Measurements from ENCODE around the gene GRM7.

The GRM7 gene

GRCh38 chr3:6962801-6963200 is 101.9 kb downstream of the GRM7 start:
- Histone ChIP-seq H3K4me1 (ENCODE audit: control insufficient read depth, insufficient read depth, low read length, poor library complexity, severe bottlenecking) (no peaks in the 10 kb centered on the region), H3K27me3 (replicated peaks; ENCODE audit: control insufficient read depth, insufficient read depth, low read length, poor library complexity, severe bottlenecking) (no peaks in the 10 kb centered on the region), H3K27ac (ENCODE audit: insufficient read depth, low read length, poor library complexity, severe bottlenecking) (no peak overlapping the region), H3K4me3 (ENCODE audit: insufficient read depth, low read depth, low read length, poor library complexity, severe bottlenecking) (no peak overlapping the region), H3K36me3 (ENCODE audit: control insufficient read depth, insufficient read depth, low read length) (no peaks in the 10 kb centered on the region), H3K9me3 (ENCODE audit: control insufficient read depth, low read length) (no peaks in the 10 kb centered on the region)
- DNase-seq = no peak

GRCh38 chr3:6965881-6966280 is 105.0 kb downstream of the GRM7 start:
- Histone ChIP-seq H3K4me3 (ENCODE audit: insufficient read depth, low read depth, low read length, poor library complexity, severe bottlenecking) (no peak overlapping the region), H3K36me3 (ENCODE audit: control insufficient read depth, insufficient read depth, low read length) (no peaks in the 10 kb centered on the region), H3K27me3 (replicated peaks; ENCODE audit: control insufficient read depth, insufficient read depth, low read length, poor library complexity, severe bottlenecking) (no peaks in the 10 kb centered on the region), H3K4me1 (ENCODE audit: control insufficient read depth, insufficient read depth, low read length, poor library complexity, severe bottlenecking) (no peaks in the 10 kb centered on the region), H3K9me3 (ENCODE audit: control insufficient read depth, low read length) (no peaks in the 10 kb centered on the region), H3K27ac (ENCODE audit: insufficient read depth, low read length, poor library complexity, severe bottlenecking) (no peak overlapping the region)
- DNase-seq = no peak

GRCh38 chr3:6971933-6972332 is 111.0 kb downstream of the GRM7 start:
- DNase-seq = no peak
- H3K4me3 ChIP-seq (ENCODE audit: insufficient read depth, low read depth, low read length, poor library complexity, severe bottlenecking) = no peak overlapping the region
- H3K27me3 ChIP-seq (replicated peaks; ENCODE audit: control insufficient read depth, insufficient read depth, low read length, poor library complexity, severe bottlenecking) = no peaks in the 10 kb centered on the region
- no peaks in the 10 kb centered on the region for H3K4me1 ChIP-seq (ENCODE audit: control insufficient read depth, insufficient read depth, low read length, poor library complexity, severe bottlenecking)
- no peaks in the 10 kb centered on the region for H3K9me3 ChIP-seq (ENCODE audit: control insufficient read depth, low read length)
- H3K36me3 ChIP-seq (ENCODE audit: control insufficient read depth, insufficient read depth, low read length) = no peaks in the 10 kb centered on the region
- no peak overlapping the region for H3K27ac ChIP-seq (ENCODE audit: insufficient read depth, low read length, poor library complexity, severe bottlenecking)

- no peak for DNase-seq
- Histone ChIP-seq H3K4me1 (ENCODE audit: control insufficient read depth, insufficient read depth, low read length, poor library complexity, severe bottlenecking) (no peaks in the 10 kb centered on the region), H3K36me3 (ENCODE audit: control insufficient read depth, insufficient read depth, low read length) (no peaks in the 10 kb centered on the region), H3K27me3 (replicated peaks; ENCODE audit: control insufficient read depth, insufficient read depth, low read length, poor library complexity, severe bottlenecking) (no peaks in the 10 kb centered on the region), H3K9me3 (ENCODE audit: control insufficient read depth, low read length) (no peaks in the 10 kb centered on the region), H3K4me3 (ENCODE audit: insufficient read depth, low read depth, low read length, poor library complexity, severe bottlenecking) (no peak overlapping the region), H3K27ac (ENCODE audit: insufficient read depth, low read length, poor library complexity, severe bottlenecking) (no peak overlapping the region)
Observed at GRCh38 chr3:6985848-6986247, 124.9 kb downstream of the GRM7 start.

- H3K27ac ChIP-seq (ENCODE audit: insufficient read depth, low read length, poor library complexity, severe bottlenecking) = no peak overlapping the region
- no peak overlapping the region for H3K4me3 ChIP-seq (ENCODE audit: insufficient read depth, low read depth, low read length, poor library complexity, severe bottlenecking)
- no peaks in the 10 kb centered on the region for H3K27me3 ChIP-seq (replicated peaks; ENCODE audit: control insufficient read depth, insufficient read depth, low read length, poor library complexity, severe bottlenecking)
- no peaks in the 10 kb centered on the region for H3K36me3 ChIP-seq (ENCODE audit: control insufficient read depth, insufficient read depth, low read length)
- no peak for DNase-seq
- no peaks in the 10 kb centered on the region for H3K4me1 ChIP-seq (ENCODE audit: control insufficient read depth, insufficient read depth, low read length, poor library complexity, severe bottlenecking)
- H3K9me3 ChIP-seq (ENCODE audit: control insufficient read depth, low read length) = no peaks in the 10 kb centered on the region
Observed at GRCh38 chr3:6989608-6990291, 128.8 kb downstream of the GRM7 start.

GRCh38 chr3:6994081-6994668 is 133.3 kb downstream of the GRM7 start:
- no peaks in the 10 kb centered on the region for H3K4me1 ChIP-seq (ENCODE audit: control insufficient read depth, insufficient read depth, low read length, poor library complexity, severe bottlenecking)
- no peaks in the 10 kb centered on the region for H3K36me3 ChIP-seq (ENCODE audit: control insufficient read depth, insufficient read depth, low read length)
- no peaks in the 10 kb centered on the region for H3K27me3 ChIP-seq (replicated peaks; ENCODE audit: control insufficient read depth, insufficient read depth, low read length, poor library complexity, severe bottlenecking)
- DNase-seq = no peak
- no peaks in the 10 kb centered on the region for H3K9me3 ChIP-seq (ENCODE audit: control insufficient read depth, low read length)
- no peak overlapping the region for H3K4me3 ChIP-seq (ENCODE audit: insufficient read depth, low read depth, low read length, poor library complexity, severe bottlenecking)
- H3K27ac ChIP-seq (ENCODE audit: insufficient read depth, low read length, poor library complexity, severe bottlenecking) = no peak overlapping the region

GRCh38 chr3:7000501-7000900 is 139.6 kb downstream of the GRM7 start:
- no peaks in the 10 kb centered on the region for H3K4me1 ChIP-seq (ENCODE audit: control insufficient read depth, insufficient read depth, low read length, poor library complexity, severe bottlenecking)
- H3K36me3 ChIP-seq (ENCODE audit: control insufficient read depth, insufficient read depth, low read length) = no peaks in the 10 kb centered on the region
- H3K27me3 ChIP-seq (replicated peaks; ENCODE audit: control insufficient read depth, insufficient read depth, low read length, poor library complexity, severe bottlenecking) = no peaks in the 10 kb centered on the region
- H3K4me3 ChIP-seq (ENCODE audit: insufficient read depth, low read depth, low read length, poor library complexity, severe bottlenecking) = no peak overlapping the region
- no peak for DNase-seq
- H3K9me3 ChIP-seq (ENCODE audit: control insufficient read depth, low read length) = no peaks in the 10 kb centered on the region
- no peak overlapping the region for H3K27ac ChIP-seq (ENCODE audit: insufficient read depth, low read length, poor library complexity, severe bottlenecking)

- H3K27ac ChIP-seq (ENCODE audit: insufficient read depth, low read length, poor library complexity, severe bottlenecking) = no peak overlapping the region
- H3K4me3 ChIP-seq (ENCODE audit: insufficient read depth, low read depth, low read length, poor library complexity, severe bottlenecking) = no peak overlapping the region
- H3K27me3 ChIP-seq (replicated peaks; ENCODE audit: control insufficient read depth, insufficient read depth, low read length, poor library complexity, severe bottlenecking) = no peaks in the 10 kb centered on the region
Observed at GRCh38 chr3:7001370-7001769, 140.5 kb downstream of the GRM7 start.

GRCh38 chr3:7015683-7016440 is 154.9 kb downstream of the GRM7 start:
- no peak for DNase-seq
- no peaks in the 10 kb centered on the region for H3K4me1 ChIP-seq (ENCODE audit: control insufficient read depth, insufficient read depth, low read length, poor library complexity, severe bottlenecking)
- no peaks in the 10 kb centered on the region for H3K9me3 ChIP-seq (ENCODE audit: control insufficient read depth, low read length)
- H3K4me3 ChIP-seq (ENCODE audit: insufficient read depth, low read depth, low read length, poor library complexity, severe bottlenecking) = no peak overlapping the region
- no peaks in the 10 kb centered on the region for H3K36me3 ChIP-seq (ENCODE audit: control insufficient read depth, insufficient read depth, low read length)
- no peak overlapping the region for H3K27ac ChIP-seq (ENCODE audit: insufficient read depth, low read length, poor library complexity, severe bottlenecking)
- no peaks in the 10 kb centered on the region for H3K27me3 ChIP-seq (replicated peaks; ENCODE audit: control insufficient read depth, insufficient read depth, low read length, poor library complexity, severe bottlenecking)

More at GRCh38 chr3:7001370-7001769, 140.5 kb downstream of the GRM7 start:
- no peak for DNase-seq
- Histone ChIP-seq H3K9me3 (ENCODE audit: control insufficient read depth, low read length) (no peaks in the 10 kb centered on the region), H3K4me1 (ENCODE audit: control insufficient read depth, insufficient read depth, low read length, poor library complexity, severe bottlenecking) (no peaks in the 10 kb centered on the region), H3K36me3 (ENCODE audit: control insufficient read depth, insufficient read depth, low read length) (no peaks in the 10 kb centered on the region)
